Adrenal gland (tissue), 5 donors: ENCODE results near the gene TANK.

Experiments
- CTCF ChIP-seq, 6 experiments: fragments of 450-650 bp in 4 of 6; fragments of 200-600 bp in 2 of 6; sonication (generic) in 1 of 6; IDR thresholded peaks; 1 replicate in 5 of 6; 2 replicates in 1 of 6; pipeline versions ENCODE4 v1.5.1 to v1.8.0; 2016 to 2021; ENCODE audit warnings: antibody characterized with exemption in 6 of 6, mild to moderate bottlenecking in 2 of 6, moderate library complexity in 1 of 6
- POLR2A ChIP-seq, 2 donors: fragments of 450-650 bp; IDR thresholded peaks; one replicate each; pipeline ENCODE4 v1.6.1; 2017; ENCODE audit warnings: antibody characterized with exemption in 2 of 2, mild to moderate bottlenecking in 2 of 2, moderate library complexity in 1 of 2
- donor health status: DM: no; HTN: no; CAD: no.

- no peak for TF ChIP-seq POLR2A (IDR thresholded peaks at IDR 0.05)
- TF ChIP-seq CTCF (IDR thresholded peaks at IDR 0.05): no peak
These were observed 587 bp upstream of the TANK start for GRCh38 chr2:161159456-161160225.
